Measurements from ENCODE around the gene RXRG.

RXRG gene

DNA sequence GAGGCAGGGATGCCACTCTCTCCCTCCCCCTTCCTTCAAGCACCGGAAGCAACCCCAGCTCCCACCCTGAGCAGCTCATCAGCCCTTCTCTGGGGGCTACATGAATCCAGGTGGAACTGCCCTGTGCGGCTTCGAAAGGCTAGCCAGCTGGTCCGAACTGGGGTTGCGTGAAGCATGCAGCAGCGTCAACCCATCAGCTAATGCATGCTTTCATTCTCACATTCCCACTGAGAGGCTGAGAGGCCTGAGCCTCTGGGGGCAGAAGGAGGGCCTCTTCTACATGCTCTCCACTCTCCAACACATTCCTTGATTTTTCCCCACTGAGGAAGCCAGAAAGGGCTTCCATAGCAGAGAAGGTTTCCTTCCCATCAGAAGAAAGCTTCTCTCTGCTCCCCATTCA lies 5.6 kb downstream of the RXRG start:
- no peak for TF ChIP-seq ZFX (IDR thresholded peaks at IDR 0.05)
- TF ChIP-seq, protein P1, sequence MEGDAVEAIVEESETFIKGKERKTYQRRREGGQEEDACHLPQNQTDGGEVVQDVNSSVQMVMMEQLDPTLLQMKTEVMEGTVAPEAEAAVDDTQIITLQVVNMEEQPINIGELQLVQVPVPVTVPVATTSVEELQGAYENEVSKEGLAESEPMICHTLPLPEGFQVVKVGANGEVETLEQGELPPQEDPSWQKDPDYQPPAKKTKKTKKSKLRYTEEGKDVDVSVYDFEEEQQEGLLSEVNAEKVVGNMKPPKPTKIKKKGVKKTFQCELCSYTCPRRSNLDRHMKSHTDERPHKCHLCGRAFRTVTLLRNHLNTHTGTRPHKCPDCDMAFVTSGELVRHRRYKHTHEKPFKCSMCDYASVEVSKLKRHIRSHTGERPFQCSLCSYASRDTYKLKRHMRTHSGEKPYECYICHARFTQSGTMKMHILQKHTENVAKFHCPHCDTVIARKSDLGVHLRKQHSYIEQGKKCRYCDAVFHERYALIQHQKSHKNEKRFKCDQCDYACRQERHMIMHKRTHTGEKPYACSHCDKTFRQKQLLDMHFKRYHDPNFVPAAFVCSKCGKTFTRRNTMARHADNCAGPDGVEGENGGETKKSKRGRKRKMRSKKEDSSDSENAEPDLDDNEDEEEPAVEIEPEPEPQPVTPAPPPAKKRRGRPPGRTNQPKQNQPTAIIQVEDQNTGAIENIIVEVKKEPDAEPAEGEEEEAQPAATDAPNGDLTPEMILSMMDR (conservative IDR thresholded peaks at IDR 0.05) = no peak

DNA sequence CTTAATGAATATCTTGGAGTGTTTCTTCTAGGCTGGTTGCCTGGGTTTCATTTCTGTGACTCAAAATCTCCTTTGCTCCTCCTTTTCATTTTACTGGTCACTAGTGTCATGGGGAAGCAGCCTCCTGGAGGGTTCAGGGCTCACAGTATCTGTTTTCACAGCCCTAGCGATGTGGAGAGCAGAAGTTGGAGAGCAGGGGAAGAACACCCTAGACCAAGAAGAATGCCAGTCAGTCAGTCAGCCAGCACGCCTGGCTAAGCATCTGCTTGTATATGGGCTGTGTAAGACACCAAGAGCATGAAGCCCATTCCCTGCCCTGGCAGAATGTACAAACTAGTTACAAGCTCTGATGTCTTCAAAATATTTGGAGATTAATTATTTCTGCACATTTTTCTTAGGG lies 7.9 kb downstream of the RXRG start:
- TF ChIP-seq ZFX (IDR thresholded peaks at IDR 0.05) = no peak
- TF ChIP-seq, protein P1 (conservative IDR thresholded peaks at IDR 0.05) = no peak
- H3K27ac ChIP-seq = no peak overlapping the region

More for the DNA sequence above, 5.6 kb downstream of the RXRG start:
- H3K27ac ChIP-seq = no peak overlapping the region

DNA sequence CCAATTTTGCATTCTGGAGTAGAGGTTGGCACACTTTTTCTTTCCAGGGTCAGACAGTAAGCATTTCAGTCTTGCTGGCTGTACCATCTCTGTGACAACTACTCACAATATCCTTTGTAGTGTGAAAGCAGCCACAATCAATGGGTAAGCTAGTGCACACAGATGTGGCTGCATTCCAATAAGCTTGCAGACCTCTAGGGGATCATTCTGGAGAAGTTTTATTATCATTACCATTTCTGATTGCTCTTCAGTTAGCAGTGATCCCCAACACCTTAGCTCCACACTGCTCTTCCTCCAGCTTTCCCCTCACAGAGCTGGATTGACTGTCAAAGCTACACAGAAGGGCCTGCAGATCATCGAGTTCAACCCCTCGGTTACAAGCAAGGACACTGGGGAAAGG lies 9.1 kb downstream of the RXRG start:
- no peak for TF ChIP-seq ZFX (IDR thresholded peaks at IDR 0.05)
- TF ChIP-seq, protein P1 (conservative IDR thresholded peaks at IDR 0.05) = no peak
- no peak overlapping the region for H3K27ac ChIP-seq

DNA sequence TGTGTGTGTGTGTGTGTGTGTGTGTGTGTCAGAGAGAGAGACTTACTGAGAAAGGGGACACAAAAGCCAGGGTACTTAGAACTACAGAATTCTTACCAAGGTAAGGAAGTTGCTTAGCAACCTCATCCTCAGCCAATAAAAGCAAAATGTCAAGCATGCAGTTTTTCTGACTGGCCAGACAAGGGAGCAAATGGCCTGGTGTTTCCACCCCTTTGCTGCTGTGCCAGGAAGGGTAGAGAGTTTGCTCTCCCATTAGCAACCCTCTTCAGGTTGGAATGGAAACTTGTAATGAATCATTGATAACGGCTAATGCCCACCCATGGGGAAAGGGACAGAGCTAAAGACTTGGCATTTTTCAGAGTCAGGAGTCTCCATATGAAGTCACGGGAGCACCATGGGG lies 10.6 kb downstream of the RXRG start:
- TF ChIP-seq, protein P1 (conservative IDR thresholded peaks at IDR 0.05) = no peak
- TF ChIP-seq ZFX (IDR thresholded peaks at IDR 0.05) = no peak
- no peak overlapping the region for H3K27ac ChIP-seq

GRCh38 chr1:165431079-165431478 lies 13.8 kb downstream of the RXRG start:
- no peak for TF ChIP-seq ZFX (IDR thresholded peaks at IDR 0.05)
- TF ChIP-seq, protein P1 (conservative IDR thresholded peaks at IDR 0.05) = no peak
- no peak overlapping the region for H3K27ac ChIP-seq

DNA sequence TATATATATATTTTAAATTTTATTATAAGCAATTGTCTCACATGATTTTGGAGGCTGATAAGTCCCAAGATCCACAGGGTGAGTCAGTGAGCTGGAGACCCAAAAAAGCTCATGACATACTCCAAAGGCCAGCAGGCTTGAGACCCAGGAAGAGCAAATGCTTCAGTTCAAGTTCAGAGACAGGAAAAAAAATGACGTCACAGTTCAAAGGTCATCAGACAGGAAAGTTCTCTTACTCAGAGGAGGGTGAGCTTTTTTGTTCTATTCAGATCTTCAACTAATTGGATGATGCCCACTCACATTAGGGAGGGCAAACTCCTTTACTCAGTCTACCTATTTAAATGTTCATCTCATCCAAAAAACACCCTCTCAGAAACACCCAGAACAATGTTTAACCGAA lies 18.2 kb downstream of the RXRG start:
- TF ChIP-seq ZFX (IDR thresholded peaks at IDR 0.05) = no peak
- TF ChIP-seq, protein P1 (conservative IDR thresholded peaks at IDR 0.05) = no peak
- H3K27ac ChIP-seq = no peak overlapping the region

DNA sequence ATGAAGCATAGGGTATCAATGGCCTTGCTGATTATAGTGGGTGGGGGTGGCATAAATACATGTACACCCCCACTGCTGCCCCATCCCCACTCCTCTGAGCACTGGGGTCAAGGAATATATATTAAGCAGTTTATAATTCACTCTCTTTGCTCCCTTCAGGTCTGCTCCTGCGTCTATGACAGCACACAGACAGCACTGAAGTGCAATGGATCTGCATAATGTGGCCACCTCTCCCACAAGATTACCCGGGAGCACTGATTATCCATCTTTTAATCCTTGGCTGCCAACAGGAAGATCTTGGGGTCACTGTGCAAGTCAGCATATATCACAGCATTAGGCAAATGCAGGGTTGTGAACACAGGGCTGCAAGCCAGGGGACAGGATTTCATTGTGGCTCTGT lies 19.3 kb downstream of the RXRG start:
- TF ChIP-seq ZFX (IDR thresholded peaks at IDR 0.05) = no peak
- TF ChIP-seq, protein P1 (conservative IDR thresholded peaks at IDR 0.05) = no peak
- no peak overlapping the region for H3K27ac ChIP-seq

Data from C4-2B (cell line).